Testis (tissue), 3 donors: ENCODE results near the gene SLC4A9. TPM values are rescaled to one million over a fixed set of nuclear protein-coding genes. Genes with fewer than 3 reads are reported as not detected.

Experiments used
- DNase-seq: peaks from one replicate; pipeline ENCODE4 v3.0.0-alpha.2; 2019
- H3K27ac ChIP-seq, 2 donors: fragments of 200-600 bp; sonication (generic); one replicate each; pipeline ENCODE4 v1.5.1; 2019
- H3K27me3 ChIP-seq: fragments of 200-600 bp; sonication (generic); one replicate; pipeline ENCODE4 v1.5.1; 2019
- H3K36me3 ChIP-seq: fragments of 200-600 bp; sonication (generic); one replicate; pipeline ENCODE4 v1.5.1; 2017; ENCODE audit warnings: low read depth; ENCODE audit errors: missing control alignments
- H3K4me1 ChIP-seq: fragments of 200-600 bp; sonication (generic); one replicate; pipeline ENCODE4 v1.5.1; 2019
- H3K4me3 ChIP-seq, 2 donors: fragments of 200-600 bp; sonication (generic); one replicate each; pipeline ENCODE4 v1.5.1; 2017 to 2019
- H3K9me3 ChIP-seq: fragments of 200-600 bp; sonication (generic); one replicate; pipeline ENCODE4 v1.5.1; 2017
- POLR2A ChIP-seq: fragments of 450-650 bp; IDR thresholded peaks from one replicate; pipeline ENCODE4 v1.6.1; 2017; ENCODE audit warnings: antibody characterized with exemption, mild to moderate bottlenecking, moderate library complexity
- WGBS, 2 donors: methylation state at CpG; one replicate each; pipeline ENCODE4 v1.1.5; 2018; 5-methylcytosine and 5-hydroxymethylcytosine counted together
- intact Hi-C: fragments of 100-400 bp; cut with DNase I; formaldehyde crosslinking; loops from one replicate; pipeline ENCODE4 v1.15.1; 2023; ENCODE audit warnings: low total_unique reads
- polyA plus RNA-seq: library from polyadenylated mRNA; stranded (reverse); fragments of 350-450 nt; fragmentation: Illumina TruSeq; extraction: RNeasy Lipid Tissue Mini Kit (QIAGEN cat#74804); gene quantifications from one replicate; pipeline ENCODE4 v1.2.3, GENCODE V29; 2014; ENCODE audit warnings: low read depth, low replicate concordance; ENCODE audit not compliant: insufficient read depth
- total RNA-seq, 2 donors: library from RNA; depleted of rRNA; stranded (reverse); fragments of >200 nt; gene quantifications; one replicate each; pipeline ENCODE4 v1.2.3, GENCODE V29; 2016
- TF ChIP-seq, protein P1 (sequence below), 3 experiments: fragments of 450-650 bp in 2 of 3; fragments of 200-600 bp in 1 of 3; sonication (generic) in 1 of 3; IDR thresholded peaks; one replicate each; pipeline ENCODE4 v1.5.1; 2016 to 2019; ENCODE audit warnings: antibody characterized with exemption in 3 of 3, mild to moderate bottlenecking in 2 of 3, moderate library complexity in 1 of 3

The SLC4A9 gene
- total and polyA plus RNA-seq, 3 donors from 2014 or later, result 0.81 to 1.2 (median 1.2) TPM

DNA sequence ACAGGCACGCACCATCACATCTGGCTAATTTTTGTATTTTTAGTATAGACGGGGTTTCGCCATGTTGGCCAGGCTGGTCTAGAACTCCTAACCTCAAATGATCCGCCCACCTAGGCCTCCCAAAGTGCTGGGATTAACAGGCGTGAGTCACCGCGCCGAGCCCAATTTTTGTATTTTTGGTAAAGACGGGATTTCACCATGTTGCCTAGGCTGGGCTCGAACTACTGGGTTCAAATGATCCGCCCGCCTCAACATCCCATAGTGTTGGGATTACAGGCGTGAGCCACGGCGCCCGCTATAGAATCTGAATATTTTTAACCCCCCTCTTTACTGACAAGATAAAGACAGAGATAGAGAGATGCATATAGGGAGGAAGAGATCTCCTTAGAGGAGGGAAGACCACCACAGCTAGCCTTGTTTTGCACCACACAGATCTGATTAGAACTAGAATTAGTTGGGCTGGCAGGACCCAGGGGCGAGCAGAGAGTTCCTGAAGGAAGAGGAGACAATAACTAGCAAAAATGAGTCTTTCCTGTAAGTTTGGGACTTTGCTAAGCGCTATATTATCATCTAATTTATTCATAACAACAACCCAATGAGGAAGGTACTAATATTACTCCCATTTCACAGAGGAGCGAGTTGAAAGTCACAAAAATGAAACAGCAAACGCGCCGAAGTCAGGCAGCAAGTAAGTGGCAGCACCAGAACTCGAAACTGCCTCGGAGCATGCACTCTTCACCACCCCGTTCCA lies 40.2 kb downstream of the SLC4A9 start:
- WGBS, 2 donors, result 32 to 35% methylated on average over 24 to 25 of the region's 25 CpGs
- TF ChIP-seq, protein P1, sequence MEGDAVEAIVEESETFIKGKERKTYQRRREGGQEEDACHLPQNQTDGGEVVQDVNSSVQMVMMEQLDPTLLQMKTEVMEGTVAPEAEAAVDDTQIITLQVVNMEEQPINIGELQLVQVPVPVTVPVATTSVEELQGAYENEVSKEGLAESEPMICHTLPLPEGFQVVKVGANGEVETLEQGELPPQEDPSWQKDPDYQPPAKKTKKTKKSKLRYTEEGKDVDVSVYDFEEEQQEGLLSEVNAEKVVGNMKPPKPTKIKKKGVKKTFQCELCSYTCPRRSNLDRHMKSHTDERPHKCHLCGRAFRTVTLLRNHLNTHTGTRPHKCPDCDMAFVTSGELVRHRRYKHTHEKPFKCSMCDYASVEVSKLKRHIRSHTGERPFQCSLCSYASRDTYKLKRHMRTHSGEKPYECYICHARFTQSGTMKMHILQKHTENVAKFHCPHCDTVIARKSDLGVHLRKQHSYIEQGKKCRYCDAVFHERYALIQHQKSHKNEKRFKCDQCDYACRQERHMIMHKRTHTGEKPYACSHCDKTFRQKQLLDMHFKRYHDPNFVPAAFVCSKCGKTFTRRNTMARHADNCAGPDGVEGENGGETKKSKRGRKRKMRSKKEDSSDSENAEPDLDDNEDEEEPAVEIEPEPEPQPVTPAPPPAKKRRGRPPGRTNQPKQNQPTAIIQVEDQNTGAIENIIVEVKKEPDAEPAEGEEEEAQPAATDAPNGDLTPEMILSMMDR (IDR thresholded peaks at IDR 0.05), result no peak
- no peak for TF ChIP-seq POLR2A
- Histone ChIP-seq H3K27ac (peak overlapping the region; percentile 85 to 94), H3K9me3 (no peaks in the 10 kb centered on the region), H3K4me1 (peaks cover 13% of the 10 kb centered on the region), H3K27me3 (no peaks in the 10 kb centered on the region), H3K4me3 (peak overlapping the region; percentile 94 to 99), H3K36me3 (no peaks in the 10 kb centered on the region)
- intact Hi-C loops, result no loop called here
- DNase-seq, result no peak

DNA sequence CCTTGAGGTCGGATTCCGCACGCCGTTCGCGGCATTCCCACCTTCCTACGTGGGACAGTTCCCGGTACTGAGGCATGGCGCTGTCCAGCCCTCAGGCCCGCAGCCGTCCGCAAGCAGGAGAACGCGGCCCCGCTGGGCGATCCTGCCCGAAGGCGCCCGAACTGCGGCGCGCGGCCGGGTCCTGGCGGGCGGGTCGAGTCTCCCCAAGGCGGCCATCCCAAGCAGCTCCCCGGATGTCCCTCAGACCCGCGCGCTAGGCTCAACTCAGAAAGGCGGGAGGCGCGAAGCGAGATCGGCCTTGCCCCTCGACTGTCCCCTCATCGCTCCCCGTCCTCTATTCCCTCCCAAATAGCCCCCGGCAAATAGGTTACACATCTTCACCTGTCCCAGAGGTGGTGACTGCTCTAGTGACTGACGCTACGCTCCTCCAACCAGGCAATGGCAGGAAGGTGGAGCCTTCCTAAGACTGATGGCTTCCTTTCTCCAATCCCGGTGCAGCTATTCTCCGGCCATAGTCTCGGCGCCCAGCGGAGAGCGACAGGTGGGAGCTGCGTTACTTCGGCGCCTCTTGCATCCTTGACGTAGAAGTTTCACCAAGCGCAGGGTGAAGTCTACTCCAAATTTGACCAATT lies 40.9 kb downstream of the SLC4A9 start:
- Histone ChIP-seq H3K9me3 (no peaks in the 10 kb centered on the region), H3K27ac (peak overlapping the region; percentile 85 to 94), H3K4me1 (peaks cover 13% of the 10 kb centered on the region), H3K4me3 (peak overlapping the region; percentile 94 to 99), H3K36me3 (no peaks in the 10 kb centered on the region), H3K27me3 (no peaks in the 10 kb centered on the region)
- peak; percentile 98 for DNase-seq
- TF ChIP-seq, protein P1 (IDR thresholded peaks at IDR 0.05), result no peak
- TF ChIP-seq POLR2A, result no peak
- intact Hi-C loops, result no loop called here
- WGBS, 2 donors, result 0 to 1% methylated on average over 47 to 49 of the region's 54 CpGs

- TF ChIP-seq POLR2A, result peak; percentile 87
- TF ChIP-seq, protein P1 (IDR thresholded peaks at IDR 0.05), result no peak
- peak; percentile 99 for DNase-seq
- H3K4me1 ChIP-seq, result peaks cover 13% of the 10 kb centered on the region
- peak within 1 kb of the TSS; percentile 94 to 99 for H3K4me3 ChIP-seq
- intact Hi-C loops, result no loop called here
- H3K27me3 ChIP-seq, result no peaks in the 10 kb centered on the region
- peak within 1 kb of the TSS; percentile 94 to 97 for H3K27ac ChIP-seq
- whole genome bisulfite sequencing, 2 donors, result 1% methylated on average over 50 to 80 of the region's 83 CpGs
- H3K9me3 ChIP-seq, result no peaks in the 10 kb centered on the region
- no peaks in the 10 kb centered on the region for H3K36me3 ChIP-seq
Measured at GRCh38 chr5:140401362-140402257, 41.6 kb downstream of the SLC4A9 start, which contains the start of gene ANKHD1. TSS of gene ANKHD1 (plus strand) at chr5:140401833. CDS start at chr5:140401968, 135 bp downstream.

GRCh38 chr5:140402258-140403074 lies 42.5 kb downstream of the SLC4A9 start:
- intact Hi-C loops, result no loop called here
- Histone ChIP-seq H3K36me3 (no peaks in the 10 kb centered on the region), H3K27ac (peak overlapping the region; percentile 94 to 97), H3K9me3 (no peaks in the 10 kb centered on the region), H3K4me3 (peak overlapping the region; percentile 94 to 99), H3K27me3 (no peaks in the 10 kb centered on the region), H3K4me1 (peaks cover 13% of the 10 kb centered on the region)
- TF ChIP-seq POLR2A, result no peak
- TF ChIP-seq, protein P1 (IDR thresholded peaks at IDR 0.05), result no peak
- WGBS, 2 donors, result 2 to 3% methylated on average over 15 to 31 of the region's 36 CpGs
- DNase-seq, result peak; percentile 53
